H1 (cell line): ENCODE data around the gene ARPP21. TPM values are rescaled to one million over a fixed set of nuclear protein-coding genes. Genes with fewer than 3 reads are reported as not detected.

ENCODE experiments used
- SIX5 ChIP-seq: IDR thresholded peaks from 2 replicates; pipeline ENCODE4 v1.6.1; 2011; ENCODE audit warnings: mild to moderate bottlenecking, low read depth, low read length
- polyA plus RNA-seq, 7 experiments: library from polyadenylated mRNA; depleted of rRNA in 3 of 7; stranded (reverse) in 5 of 7; unstranded in 2 of 7; fragments of >200 nt in 5 of 7; fragments of 200-250 nt in 2 of 7; gene quantifications; 1 replicate in 5 of 7; 2 replicates in 1 of 7; 4 replicates in 1 of 7; pipeline versions ENCODE4 v1.2.1 to v1.2.3, GENCODE V29; 2011 to 2013; ENCODE audit warnings: missing spikeins in 2 of 7, mixed read lengths in 2 of 7
- total RNA-seq: library from RNA; stranded (reverse); fragmentation: NEBNext Ultra II Directional; extraction: Animal tissue kit (Norgen Biotek cat#: 25700); gene quantifications from 2 replicates; pipeline ENCODE4 v1.2.1, GENCODE V29; 2021
- TF ChIP-seq, protein P1 (sequence below): IDR thresholded peaks from 2 replicates; pipeline ENCODE4 v1.6.1; 2011; ENCODE audit warnings: low read depth, mild to moderate bottlenecking, low read length; ENCODE audit not compliant: insufficient read depth

ARPP21 gene
- total and polyA plus RNA-seq, 2 of the 8 experiments (the other 6 are each of a cell fraction or from before 2014, with no cell fraction given): not detected

DNA sequence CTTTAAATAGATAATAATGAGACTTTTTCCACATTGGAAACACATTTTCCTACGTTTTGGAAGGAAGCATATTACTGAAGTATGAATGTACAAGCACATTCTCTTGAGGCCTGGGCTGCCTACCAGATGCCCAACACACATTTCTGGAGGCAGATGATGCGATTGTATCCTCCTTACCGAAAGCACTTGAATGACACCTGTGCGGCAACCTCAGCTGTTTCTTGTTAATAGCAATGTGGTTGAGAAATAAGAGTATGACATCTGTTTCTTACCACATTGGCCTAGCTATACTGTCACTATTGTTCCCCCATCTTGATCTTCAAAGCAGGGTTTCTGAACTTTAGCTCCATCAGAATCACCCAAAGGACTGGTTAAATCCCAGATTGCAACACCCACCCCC, 84.8 kb downstream of the ARPP21 start (continued):
- TF ChIP-seq, protein P1, sequence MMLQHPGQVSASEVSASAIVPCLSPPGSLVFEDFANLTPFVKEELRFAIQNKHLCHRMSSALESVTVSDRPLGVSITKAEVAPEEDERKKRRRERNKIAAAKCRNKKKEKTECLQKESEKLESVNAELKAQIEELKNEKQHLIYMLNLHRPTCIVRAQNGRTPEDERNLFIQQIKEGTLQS: no peak
- TF ChIP-seq SIX5: no peak
